Activated CD4-positive, alpha-beta T cell treated with anti-CD3 and anti-CD28 coated beads, Interleukin-2, amount 50 U/mL, for 4 hours (primary cell): ENCODE measurements around the gene PDE6B.

ENCODE experiments used
- DNase-seq, 2 experiments: peaks; one replicate each; pipeline ENCODE4 v3.0.0-alpha.2; 2020

PDE6B gene

DNA sequence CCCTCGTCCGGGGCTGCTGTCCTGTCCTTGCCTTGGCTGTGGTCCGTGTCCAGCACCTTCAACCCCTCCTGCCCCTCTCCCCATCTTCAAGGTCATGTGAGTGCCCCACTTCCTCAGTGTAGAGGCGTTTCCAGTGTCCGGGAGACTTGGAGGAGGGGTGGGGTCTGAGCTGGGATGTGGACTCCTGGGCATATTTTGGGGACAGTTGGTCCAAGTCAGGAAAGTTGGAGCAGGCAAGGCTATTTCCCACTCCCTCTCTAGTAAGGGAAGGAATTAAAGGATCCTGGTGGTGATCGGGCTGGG, 83.2 kb downstream of the PDE6B start:
- no peak for DNase-seq

- no peak for DNase-seq
Observed at GRCh38 chr4:709348-709747, 84.0 kb downstream of the PDE6B start.

DNA sequence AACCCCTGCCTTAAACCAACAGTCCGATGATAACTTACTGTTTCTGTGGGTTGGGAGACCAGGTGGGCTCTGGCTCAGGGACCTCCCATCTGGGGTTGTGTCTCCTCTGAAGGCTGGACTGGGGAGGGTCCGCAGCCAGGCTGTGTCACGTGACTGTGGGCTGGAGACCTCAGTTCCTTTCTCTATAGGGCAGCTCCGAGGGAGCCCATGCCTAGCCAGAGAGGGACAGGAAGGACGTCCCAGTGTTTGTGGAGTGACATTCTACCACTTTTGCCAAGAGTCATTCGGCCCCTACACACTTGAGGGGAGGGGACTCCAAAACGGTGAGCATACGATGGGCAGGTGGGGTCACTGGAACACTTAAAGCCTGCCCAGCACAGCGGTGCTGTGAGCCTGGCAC, 84.7 kb downstream of the PDE6B start:
- no peak for DNase-seq

- DNase-seq = no peak
Observed at GRCh38 chr4:710916-711315, 85.5 kb downstream of the PDE6B start.

- DNase-seq = no peak
Observed at GRCh38 chr4:712093-712492, 86.7 kb downstream of the PDE6B start.

DNA sequence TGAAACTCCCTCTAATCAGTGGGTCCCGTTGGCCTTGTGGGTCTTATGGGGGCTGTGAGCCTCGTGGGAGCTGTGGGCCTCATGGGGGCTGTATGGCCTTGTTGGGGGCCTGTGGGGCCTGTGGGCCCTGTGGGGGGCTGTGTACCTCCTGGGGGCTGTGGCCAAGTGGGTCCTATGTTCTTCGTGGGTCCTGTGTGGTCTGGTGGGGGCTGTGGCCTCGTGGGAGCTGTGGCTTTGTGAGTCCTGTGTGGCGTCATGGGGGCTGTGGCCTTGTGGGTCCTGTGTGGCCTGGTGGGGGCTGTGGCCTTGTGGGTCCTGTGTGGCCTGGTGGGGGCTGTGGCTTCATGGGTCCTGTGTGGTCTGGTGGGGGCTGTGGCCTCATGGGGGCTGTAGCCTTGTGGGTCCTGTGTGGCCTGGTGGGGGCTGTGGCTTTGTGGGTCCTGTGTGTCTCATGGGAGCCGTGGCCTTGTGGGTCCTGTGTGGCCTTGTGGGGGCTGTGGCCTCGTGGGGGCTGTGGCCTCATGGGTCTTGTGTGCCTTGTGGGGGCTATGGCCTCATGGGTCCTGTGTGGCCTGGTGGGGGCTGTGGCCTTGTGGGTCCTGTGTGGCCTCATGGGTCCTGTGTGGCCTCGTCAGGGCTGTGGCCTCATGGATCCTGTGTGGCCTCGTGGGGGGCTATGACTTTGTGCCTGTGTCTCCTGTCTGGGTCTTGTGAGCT, 87.7 kb downstream of the PDE6B start:
- DNase-seq = no peak

- no peak for DNase-seq
Observed at GRCh38 chr4:714087-714486, 88.7 kb downstream of the PDE6B start.

- DNase-seq = no peak
Observed at GRCh38 chr4:717601-718320, 92.4 kb downstream of the PDE6B start.

- no peak for DNase-seq
Observed at GRCh38 chr4:718460-718859, 93.1 kb downstream of the PDE6B start.
